Lung microvascular endothelial cell (primary cell): ENCODE measurements around the gene RALGAPA2. TPM values are rescaled to one million over a fixed set of nuclear protein-coding genes. Genes with fewer than 3 reads are reported as not detected.

Experiments used
- DNase-seq, 2 donors: peaks; one replicate each; pipeline versions ENCODE4 v3.0.0 to v3.0.0-alpha.2; 2010; ENCODE audit warnings: low read depth in 2 of 2
- total RNA-seq: library from RNA; depleted of rRNA; stranded (reverse); fragments of >200 nt; gene quantifications from 2 replicates; pipeline ENCODE4 v1.2.1, GENCODE V29; 2014

The RALGAPA2 gene
- total RNA-seq, 1 donor from 2014 or later: 43.1 TPM

GRCh38 chr20:20721489-20721888, 9.0 kb upstream of the RALGAPA2 start:
- no peak for DNase-seq

DNA sequence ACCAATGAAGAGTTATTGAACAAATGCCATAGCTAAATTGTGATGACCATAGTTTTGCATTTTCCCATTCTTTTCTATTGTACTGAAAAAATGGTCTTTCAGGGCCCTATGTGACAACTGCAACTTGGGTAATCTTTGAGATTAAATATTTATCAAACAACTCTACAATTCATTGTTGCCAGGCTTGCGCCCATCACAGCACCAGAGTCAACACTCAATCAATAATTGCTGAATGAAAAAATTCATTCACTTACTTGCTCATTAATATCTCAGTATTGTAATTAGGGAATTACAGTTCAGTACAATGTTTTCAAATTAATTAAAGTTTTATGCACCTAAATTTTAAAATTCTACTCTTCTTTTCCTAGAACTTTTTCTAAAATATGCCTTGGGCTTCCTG, 7.7 kb upstream of the RALGAPA2 start:
- DNase-seq: no peak

DNA sequence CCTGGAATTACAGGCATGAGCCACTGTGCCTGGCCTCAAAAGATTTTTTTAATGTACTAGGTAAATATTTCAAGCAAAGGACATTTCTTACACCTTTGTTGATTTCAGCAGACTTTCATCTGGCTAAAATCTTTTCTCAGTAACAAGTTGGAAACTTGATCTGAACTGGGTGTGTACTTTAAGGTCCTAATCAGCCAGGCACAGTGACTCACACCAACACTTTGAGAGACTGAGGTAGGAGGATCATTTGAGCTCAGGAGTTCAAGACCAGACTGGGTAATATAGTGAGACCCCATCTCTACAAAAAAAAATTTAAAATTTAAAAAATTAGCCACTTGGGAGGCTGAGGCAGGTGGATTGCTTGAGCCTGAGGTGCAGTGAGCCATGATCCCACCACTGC, 7.0 kb upstream of the RALGAPA2 start:
- DNase-seq: no peak

DNA sequence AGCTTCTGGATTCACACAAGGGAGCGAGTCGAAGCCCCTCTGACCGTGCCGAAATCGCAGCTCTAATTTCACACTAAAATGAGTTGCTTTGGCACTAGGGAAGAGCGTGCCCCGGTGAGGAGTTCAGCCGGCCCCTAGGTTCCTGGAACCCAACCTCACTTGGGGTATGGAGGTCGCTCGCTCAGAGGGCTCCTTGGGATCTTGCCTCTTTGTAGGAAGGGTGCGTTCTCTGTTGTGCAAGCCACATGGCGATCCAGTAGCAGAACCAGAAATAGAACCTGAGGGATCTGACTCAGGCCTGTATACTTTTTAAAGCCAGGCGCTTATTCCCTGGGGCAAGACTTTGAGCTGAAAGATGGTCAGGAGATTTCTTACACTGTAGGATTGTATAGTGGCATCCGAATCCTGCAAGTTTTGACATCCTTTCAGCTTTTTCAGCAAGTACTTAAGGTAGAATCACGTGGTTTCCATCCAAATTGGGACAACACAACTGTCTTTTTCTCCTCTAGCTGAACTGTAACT, 861 bp upstream of the RALGAPA2 start:
- DNase-seq: no peak

DNA sequence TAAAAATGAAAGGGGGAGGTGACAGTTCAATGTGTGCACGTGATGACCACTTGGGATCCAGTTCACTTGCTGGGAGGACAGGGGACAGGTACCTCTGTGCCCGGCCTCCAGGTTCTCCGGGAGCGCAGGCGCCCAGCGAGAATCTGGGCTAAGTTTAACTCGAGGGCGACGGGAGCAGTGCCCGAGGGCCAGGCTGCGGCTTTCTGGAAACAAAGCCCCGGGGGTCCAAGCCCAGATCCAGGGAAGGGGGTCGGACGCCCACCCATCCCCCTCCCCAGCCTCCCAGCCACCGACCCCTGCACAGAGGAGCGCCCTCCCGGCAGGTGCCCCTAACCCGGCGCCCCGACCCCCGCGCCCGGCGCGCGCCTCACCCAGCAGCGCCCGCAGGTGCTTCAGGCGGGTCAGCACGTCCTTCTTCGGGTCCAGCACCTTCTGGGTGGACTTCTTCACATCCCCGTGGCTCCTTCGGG, 405 bp downstream of the RALGAPA2 start:
- peak in 1 of 2 donors; percentile 37 for DNase-seq

GRCh38 chr20:20711413-20711812, 1.0 kb downstream of the RALGAPA2 start:
- peak in 1 of 2 donors; percentile 44 for DNase-seq

- peak in 1 of 2 donors; percentile 78 for DNase-seq
These were observed 1.8 kb downstream of the RALGAPA2 start for GRCh38 chr20:20710443-20711315.

- DNase-seq: no peak
These were observed 2.6 kb downstream of the RALGAPA2 start for GRCh38 chr20:20709887-20710286.

DNA sequence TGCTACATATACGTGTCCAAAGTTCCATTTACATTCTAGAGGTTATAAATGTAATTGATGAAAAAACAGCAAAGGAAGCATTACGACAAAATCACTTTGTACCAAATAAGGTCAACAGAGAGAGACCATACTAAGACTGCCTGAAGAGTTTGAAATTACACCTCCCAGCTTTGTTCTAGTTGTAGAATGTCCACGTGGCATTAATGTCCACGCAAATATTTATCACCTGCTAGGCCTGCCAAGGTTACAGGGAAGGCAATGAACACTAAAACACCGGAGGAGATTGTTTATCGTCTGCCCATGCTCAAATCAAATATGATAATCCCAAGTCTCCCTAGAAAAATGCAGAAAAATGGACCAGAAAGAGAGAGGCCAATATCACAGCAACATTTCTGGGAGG, 6.2 kb downstream of the RALGAPA2 start:
- no peak for DNase-seq

- no peak for DNase-seq
These were observed 9.9 kb downstream of the RALGAPA2 start for GRCh38 chr20:20702330-20703245.

DNA sequence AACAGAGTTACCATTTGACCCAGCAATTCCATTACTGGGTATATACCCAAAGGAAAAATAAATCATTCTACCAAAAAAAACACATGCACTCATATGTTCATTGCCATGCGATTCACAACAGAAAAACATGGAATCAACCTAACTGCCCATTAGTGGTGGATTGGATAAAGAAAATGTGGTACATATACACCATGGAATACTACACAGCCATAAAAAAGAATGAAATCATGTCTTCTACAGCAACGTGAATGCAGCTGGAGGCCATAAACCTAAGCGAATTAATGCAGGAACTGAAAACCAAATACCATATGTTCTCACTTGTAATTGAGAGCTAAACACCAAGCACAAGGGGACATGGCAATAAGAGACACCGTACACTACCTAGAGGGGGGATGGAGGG, 12.5 kb downstream of the RALGAPA2 start:
- DNase-seq: no peak

- peak in 1 of 2 donors; percentile 44 for DNase-seq
These were observed 13.3 kb downstream of the RALGAPA2 start for GRCh38 chr20:20699144-20699543.

DNA sequence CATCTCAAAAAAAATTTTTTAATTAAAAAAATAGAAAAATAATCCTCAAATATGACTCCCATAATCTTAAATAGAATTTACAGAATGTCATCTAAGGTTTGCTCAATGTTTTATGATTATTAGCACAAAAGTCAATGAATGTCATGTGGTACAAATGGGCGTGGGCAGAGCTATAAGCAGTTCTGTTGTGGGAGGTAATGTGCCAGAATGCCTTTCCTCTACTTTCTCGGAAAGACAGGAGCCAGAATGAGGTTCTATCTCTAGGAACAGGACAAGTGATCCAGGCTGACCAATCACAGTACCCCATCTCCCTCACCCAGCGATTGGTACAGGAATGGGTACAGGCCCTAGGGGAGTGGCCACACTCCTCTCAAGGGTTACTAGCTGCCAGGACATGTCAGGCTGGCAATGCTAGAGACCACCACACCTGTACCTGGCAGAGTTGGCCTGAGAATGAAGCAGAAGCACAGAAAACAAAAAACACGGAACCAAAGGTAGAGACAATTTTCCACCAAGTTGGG, 15.1 kb downstream of the RALGAPA2 start:
- DNase-seq: no peak

DNA sequence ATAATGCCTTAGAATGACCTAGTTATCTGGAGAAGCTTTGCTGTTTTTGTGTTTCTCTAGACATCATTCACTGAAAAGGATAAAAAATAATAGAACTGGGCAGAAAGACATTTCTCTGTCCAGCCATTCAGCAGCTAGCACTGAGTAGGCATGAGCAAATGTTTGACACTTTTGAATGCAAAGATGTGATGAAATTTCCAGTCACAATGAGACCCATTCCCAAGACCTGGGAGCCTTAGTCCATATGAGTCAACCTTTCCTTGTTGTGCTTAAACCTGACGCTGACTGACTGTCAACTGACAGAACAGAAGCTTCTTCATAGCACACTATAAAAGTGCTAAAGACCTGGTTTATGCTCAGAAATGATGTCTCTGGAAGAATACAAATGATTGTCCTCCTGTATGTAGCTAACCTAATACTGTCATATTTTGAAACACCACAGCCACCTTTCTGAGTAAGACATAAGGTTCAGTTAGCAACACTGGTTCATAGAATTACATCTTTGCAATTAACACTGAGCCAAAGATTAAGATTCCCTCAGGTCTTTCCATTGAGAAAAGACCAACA, 17.1 kb downstream of the RALGAPA2 start:
- peak; percentile 9 to 57 for DNase-seq

GRCh38 chr20:20694591-20694990, 17.9 kb downstream of the RALGAPA2 start:
- no peak for DNase-seq

DNA sequence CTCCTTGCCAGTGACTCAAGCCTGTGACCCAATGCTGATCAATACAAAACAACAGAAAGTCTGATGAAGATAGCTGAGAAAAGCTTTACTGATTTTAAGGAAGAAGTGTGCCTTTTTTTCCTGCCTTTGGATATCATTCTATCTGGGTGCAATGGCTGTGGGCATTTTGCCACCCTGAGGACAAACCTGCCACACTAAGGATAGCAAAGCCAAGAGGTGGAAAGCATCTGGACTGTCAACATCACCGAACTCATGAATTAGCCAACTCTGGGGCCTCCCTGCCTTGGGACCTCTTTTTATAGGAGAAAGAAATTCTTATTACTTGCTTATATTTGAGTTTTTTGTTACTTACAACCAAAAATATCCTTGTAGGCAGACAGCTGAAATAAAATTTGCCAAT, 19.9 kb downstream of the RALGAPA2 start:
- no peak for DNase-seq

- no peak for DNase-seq
These were observed 20.8 kb downstream of the RALGAPA2 start for GRCh38 chr20:20691477-20692235.

DNA sequence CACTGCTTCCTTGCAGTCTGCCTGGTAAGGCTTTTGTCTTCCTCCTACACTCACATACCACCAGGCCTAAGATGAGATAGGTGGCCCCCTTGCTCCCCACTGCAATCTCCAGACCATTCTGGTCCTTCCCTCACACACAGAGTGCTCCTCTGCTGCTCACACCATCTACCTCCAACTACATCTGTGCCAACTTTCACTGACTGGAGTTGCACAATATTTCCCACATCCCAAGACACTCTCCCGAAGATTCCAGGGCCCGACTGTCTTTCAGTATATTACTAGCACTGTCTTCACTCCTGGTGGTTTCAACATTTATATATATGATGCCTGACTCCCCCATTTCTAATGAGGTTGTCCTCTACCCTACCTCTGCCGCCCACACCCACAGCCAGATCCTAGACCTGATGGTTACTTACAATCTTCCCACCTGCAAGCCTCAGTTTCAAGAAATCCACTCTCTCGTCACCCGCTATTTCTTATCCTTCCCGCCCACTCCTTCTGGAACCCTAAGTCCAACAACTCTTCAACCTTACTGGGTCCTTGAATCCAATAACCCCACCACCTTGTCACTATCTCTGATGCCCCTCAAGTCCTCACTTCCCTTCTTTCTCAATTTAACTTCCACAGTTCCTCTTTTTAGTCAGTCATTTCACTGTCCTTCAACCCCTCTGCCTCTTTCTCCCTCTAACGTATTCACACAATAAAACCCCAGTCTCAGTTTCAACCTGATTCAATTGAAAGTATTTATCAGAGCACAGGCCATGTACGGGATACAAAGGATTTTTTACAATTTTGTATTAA, 21.6 kb downstream of the RALGAPA2 start:
- no peak for DNase-seq

GRCh38 chr20:20687319-20687718, 25.1 kb downstream of the RALGAPA2 start:
- DNase-seq: no peak

GRCh38 chr20:20685635-20686034, 26.8 kb downstream of the RALGAPA2 start:
- no peak for DNase-seq
